ENCODE results near the gene ZNF808. TPM values are rescaled to one million over a fixed set of nuclear protein-coding genes. Genes with fewer than 3 reads are reported as not detected.
A peak's percentile ranks its signal among the peaks of the same experiment; 100 is the strongest.
"Not testable (repeated sequence)": the region's sequence is repeated elsewhere in the genome, so short reads cannot be mapped to it uniquely, and the experiment has no call there.

Gene ZNF808
- total and polyA plus RNA-seq, 7 experiments from 2014 or later, result 5.8 to 52.4 (median 26.1) TPM

DNA sequence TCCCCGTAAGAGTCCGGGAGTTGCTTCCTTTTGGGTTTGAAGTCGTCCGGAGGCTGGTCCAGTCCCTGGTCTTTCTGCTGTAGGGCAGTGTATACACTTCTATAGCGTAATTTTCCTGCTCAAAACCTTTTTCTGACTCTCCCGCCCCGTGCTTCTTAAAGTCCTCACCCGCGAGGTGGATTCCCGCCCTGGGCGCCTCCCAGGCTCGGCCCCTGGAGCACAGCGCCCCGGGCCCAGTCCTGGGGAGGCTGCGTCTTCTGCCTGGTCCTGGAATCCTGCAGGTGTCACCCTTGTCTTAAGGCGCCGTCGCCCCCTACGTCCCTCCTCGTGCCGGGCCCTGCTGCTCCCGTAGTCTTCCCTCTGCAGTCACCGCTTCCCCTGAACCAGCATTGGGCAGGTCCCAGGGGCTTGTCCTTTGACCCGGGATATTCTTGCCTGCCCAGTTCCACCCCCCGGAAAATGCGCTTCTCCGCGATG is 34.4 kb upstream of the ZNF808 start:
- no peak overlapping the region for H3K27ac ChIP-seq (ENCODE audit: low read depth, low read length)
- peak overlapping the region in 1 of 10 donors; percentile 45 for H3K4me3 Mint-ChIP-seq
- no peaks in the 10 kb centered on the region for H3K36me3 ChIP-seq (ENCODE audit: control insufficient read depth in 2 of 3, insufficient read depth in 3 of 3, low read length in 3 of 3)
- H3K4me3 ChIP-seq (ENCODE audit: low read length), result no peak overlapping the region
- peaks cover 0 to 44% (median 0%) of the 10 kb centered on the region in 3 experiments for H3K9me3 ChIP-seq (ENCODE audit: control insufficient read depth in 2 of 3, low read length in 3 of 3)
- H3K27me3 Mint-ChIP-seq, result peaks cover 0 to 11% (median 7%) of the 10 kb centered on the region in 5 donors
- H3K4me1 ChIP-seq (ENCODE audit: control insufficient read depth in 2 of 2, insufficient read depth in 2 of 2, low read length in 2 of 2), result no peaks in the 10 kb centered on the region
- CTCF ChIA-PET, result no interaction called here
- DNase-seq (no peak), ATAC-seq (no peak)
- H3K27ac Mint-ChIP-seq, result no peak overlapping the region
- POLR2A ChIA-PET, result no interaction called here
- intact Hi-C loops (cut with micrococcal nuclease), result no loop called here
- H3K4me1 Mint-ChIP-seq, result peaks cover 0 to 3% (median 0%) of the 10 kb centered on the region in 7 donors
- peaks cover 10 to 93% (median 61%) of the 10 kb centered on the region in 11 donors for H3K9me3 Mint-ChIP-seq
- no peaks in the 10 kb centered on the region for H3K27me3 ChIP-seq (ENCODE audit: control insufficient read depth in 2 of 2, insufficient read depth in 2 of 2, low read length in 2 of 2)
- H3K36me3 Mint-ChIP-seq, result peaks cover 5 to 28% (median 15%) of the 10 kb centered on the region in 5 donors

DNA sequence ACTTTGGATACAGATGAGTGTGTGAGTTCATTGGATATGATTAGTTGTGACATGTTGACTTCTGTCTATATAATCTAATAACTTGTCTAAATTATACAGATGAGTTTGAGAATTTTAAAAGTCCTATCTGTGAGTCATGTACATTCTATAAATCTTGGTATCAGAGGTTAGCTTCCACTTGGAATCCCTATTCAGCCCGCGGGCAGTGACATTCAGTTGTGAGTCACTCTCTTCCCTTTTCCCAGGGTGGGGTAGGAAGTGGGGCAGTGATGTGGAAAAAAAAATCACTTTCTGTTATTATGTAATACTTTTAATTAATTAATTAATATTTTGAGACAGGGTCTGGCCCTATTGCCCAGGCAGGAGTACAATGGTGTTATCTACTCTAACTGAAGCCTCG is 33.0 kb upstream of the ZNF808 start:
- Histone ChIP-seq H3K4me3 (ENCODE audit: low read length) (no peak overlapping the region), H3K4me1 (ENCODE audit: control insufficient read depth in 2 of 2, insufficient read depth in 2 of 2, low read length in 2 of 2) (no peaks in the 10 kb centered on the region), H3K36me3 (ENCODE audit: control insufficient read depth in 2 of 3, insufficient read depth in 3 of 3, low read length in 3 of 3) (no peaks in the 10 kb centered on the region), H3K27me3 (ENCODE audit: control insufficient read depth in 2 of 2, insufficient read depth in 2 of 2, low read length in 2 of 2) (no peaks in the 10 kb centered on the region), H3K27ac (ENCODE audit: low read depth, low read length) (no peak overlapping the region), H3K9me3 (ENCODE audit: control insufficient read depth in 2 of 3, low read length in 3 of 3) (peaks cover 0 to 47% (median 0%) of the 10 kb centered on the region in 3 experiments)
- Mint-ChIP-seq H3K36me3 (peaks cover 5 to 33% (median 20%) of the 10 kb centered on the region in 5 donors), H3K4me3 (no peak overlapping the region), H3K27me3 (peaks cover 0 to 11% (median 7%) of the 10 kb centered on the region in 5 donors), H3K27ac (no peak overlapping the region), H3K9me3 (peaks cover 10 to 95% (median 66%) of the 10 kb centered on the region in 11 donors), H3K4me1 (peaks cover 0 to 3% (median 0%) of the 10 kb centered on the region in 7 donors)
- CTCF ChIA-PET, result no interaction called here
- DNase-seq, result no peak
- no peak for ATAC-seq
- intact Hi-C loops (cut with micrococcal nuclease), result no loop called here
- POLR2A ChIA-PET, result interaction anchor here (0.6 kb wide), 1 partner anchor 259 kb away, joined by 4 read pairs; no protein-coding TSS in a partner anchor

DNA sequence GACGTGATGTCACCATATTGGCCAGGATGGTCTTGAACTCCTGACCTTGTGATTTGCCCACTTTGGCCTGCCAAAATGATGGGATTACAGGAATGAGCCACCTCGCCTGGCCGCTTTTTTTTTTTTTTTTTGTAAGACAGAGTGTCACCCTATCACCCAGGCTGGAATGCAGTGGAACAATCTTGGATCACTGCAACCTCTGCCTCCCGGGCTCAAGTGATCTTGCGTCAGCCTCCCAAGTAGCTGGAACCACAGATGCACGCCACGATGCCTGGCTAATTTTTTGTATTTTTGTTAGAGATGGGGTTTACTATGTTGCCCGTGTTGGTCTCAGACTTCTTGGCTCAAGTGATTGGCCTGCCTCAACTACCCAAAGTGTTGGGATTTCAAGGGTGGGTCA is 28.9 kb upstream of the ZNF808 start:
- Histone ChIP-seq H3K4me3 (ENCODE audit: low read length) (no peak overlapping the region), H3K27ac (ENCODE audit: low read depth, low read length) (no peak overlapping the region), H3K27me3 (ENCODE audit: control insufficient read depth in 2 of 2, insufficient read depth in 2 of 2, low read length in 2 of 2) (no peaks in the 10 kb centered on the region), H3K36me3 (ENCODE audit: control insufficient read depth in 2 of 3, insufficient read depth in 3 of 3, low read length in 3 of 3) (peaks cover 0 to 5% (median 0%) of the 10 kb centered on the region in 3 experiments), H3K4me1 (ENCODE audit: control insufficient read depth in 2 of 2, insufficient read depth in 2 of 2, low read length in 2 of 2) (no peaks in the 10 kb centered on the region), H3K9me3 (ENCODE audit: control insufficient read depth in 2 of 3, low read length in 3 of 3) (peaks cover 0 to 51% (median 0%) of the 10 kb centered on the region in 3 experiments)
- peaks cover 10 to 97% (median 67%) of the 10 kb centered on the region in 11 donors for H3K9me3 Mint-ChIP-seq
- no peak for ATAC-seq
- ChIA-PET POLR2A (no interaction called here), CTCF (no interaction called here)
- no peak for DNase-seq
- H3K4me3 Mint-ChIP-seq, result no peak overlapping the region
- intact Hi-C loops (cut with micrococcal nuclease), result no loop called here
- H3K4me1 Mint-ChIP-seq, result no peaks in the 10 kb centered on the region
- H3K27ac Mint-ChIP-seq, result no peak overlapping the region
- peaks cover 5 to 46% (median 31%) of the 10 kb centered on the region in 5 donors for H3K36me3 Mint-ChIP-seq
- H3K27me3 Mint-ChIP-seq, result peaks cover 0 to 7% (median 2%) of the 10 kb centered on the region in 5 donors

DNA sequence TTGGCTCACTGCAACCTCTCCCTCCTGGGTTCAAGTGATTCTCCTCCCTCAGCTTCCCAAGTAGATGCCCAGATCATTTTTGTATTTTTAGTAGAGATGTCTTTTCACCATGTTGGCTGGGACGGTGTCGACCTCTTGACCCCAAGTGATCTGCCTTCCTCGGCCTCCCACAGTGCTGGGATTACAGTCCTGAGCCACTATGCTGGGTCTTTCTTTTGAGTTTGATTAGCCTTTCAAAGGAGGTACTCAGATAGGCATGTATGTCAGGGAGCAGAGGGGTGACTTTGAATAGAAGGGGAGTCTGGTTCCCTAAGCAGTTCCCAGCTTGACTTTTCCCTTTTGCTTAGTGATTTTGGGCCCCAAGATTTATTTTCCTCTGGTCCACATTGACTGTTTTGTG is 27.0 kb upstream of the ZNF808 start:
- H3K27me3 Mint-ChIP-seq; H3K27me3 ChIP-seq (ENCODE audit: control insufficient read depth in 2 of 2, insufficient read depth in 2 of 2, low read length in 2 of 2); H3K4me3 ChIP-seq (ENCODE audit: low read length); H3K4me1 ChIP-seq (ENCODE audit: control insufficient read depth in 2 of 2, insufficient read depth in 2 of 2, low read length in 2 of 2); intact Hi-C loops (cut with micrococcal nuclease); H3K4me1 Mint-ChIP-seq; H3K27ac Mint-ChIP-seq; H3K27ac ChIP-seq (ENCODE audit: low read depth, low read length); H3K4me3 Mint-ChIP-seq; CTCF ChIA-PET; ATAC-seq; DNase-seq; H3K36me3 ChIP-seq (ENCODE audit: control insufficient read depth in 2 of 3, insufficient read depth in 3 of 3, low read length in 3 of 3): not testable (repeated sequence)
- peaks cover 0 to 49% (median 0%) of the 10 kb centered on the region in 3 experiments for H3K9me3 ChIP-seq (ENCODE audit: control insufficient read depth in 2 of 3, low read length in 3 of 3)
- H3K9me3 Mint-ChIP-seq, result peaks cover 10 to 97% (median 62%) of the 10 kb centered on the region in 11 donors
- H3K36me3 Mint-ChIP-seq, result peaks cover 2 to 48% (median 27%) of the 10 kb centered on the region in 5 donors
- POLR2A ChIA-PET, result interaction anchor here (0.7 kb wide), 1 partner anchor 390 kb away, joined by 3 read pairs; no protein-coding TSS in a partner anchor

DNA sequence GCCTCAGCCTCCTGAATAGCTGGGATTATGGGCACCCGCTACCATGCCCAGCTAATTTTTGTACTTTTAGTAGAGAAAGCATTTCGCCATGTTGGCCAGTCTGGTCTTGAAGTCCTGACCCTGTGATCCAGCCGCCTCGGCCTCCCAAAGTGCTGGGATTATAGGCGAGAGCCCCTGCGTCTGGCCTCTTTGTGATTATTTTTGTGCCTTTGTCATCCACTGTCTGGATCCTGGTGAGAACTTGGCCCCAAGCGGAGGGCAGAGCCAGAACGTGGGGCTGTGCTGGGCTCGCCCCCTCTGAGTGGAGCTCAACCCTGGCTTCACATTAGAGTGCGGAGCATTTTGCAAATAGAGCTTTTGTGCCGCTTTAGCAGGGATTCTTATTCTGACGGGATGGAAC is 26.5 kb upstream of the ZNF808 start:
- ATAC-seq; H3K4me3 ChIP-seq (ENCODE audit: low read length); H3K27ac ChIP-seq (ENCODE audit: low read depth, low read length); H3K4me1 ChIP-seq (ENCODE audit: control insufficient read depth in 2 of 2, insufficient read depth in 2 of 2, low read length in 2 of 2); CTCF ChIA-PET; H3K27me3 ChIP-seq (ENCODE audit: control insufficient read depth in 2 of 2, insufficient read depth in 2 of 2, low read length in 2 of 2); H3K27ac Mint-ChIP-seq; intact Hi-C loops (cut with micrococcal nuclease); H3K4me1 Mint-ChIP-seq; H3K4me3 Mint-ChIP-seq; H3K27me3 Mint-ChIP-seq; H3K36me3 ChIP-seq (ENCODE audit: control insufficient read depth in 2 of 3, insufficient read depth in 3 of 3, low read length in 3 of 3); DNase-seq: not testable (repeated sequence)
- Mint-ChIP-seq H3K36me3 (peaks cover 2 to 46% (median 22%) of the 10 kb centered on the region in 5 donors), H3K9me3 (peaks cover 10 to 97% (median 62%) of the 10 kb centered on the region in 11 donors)
- POLR2A ChIA-PET, result interaction anchor here (0.7 kb wide), 1 partner anchor 390 kb away, joined by 3 read pairs; no protein-coding TSS in a partner anchor
- H3K9me3 ChIP-seq (ENCODE audit: control insufficient read depth in 2 of 3, low read length in 3 of 3), result peaks cover 0 to 52% (median 0%) of the 10 kb centered on the region in 3 experiments

DNA sequence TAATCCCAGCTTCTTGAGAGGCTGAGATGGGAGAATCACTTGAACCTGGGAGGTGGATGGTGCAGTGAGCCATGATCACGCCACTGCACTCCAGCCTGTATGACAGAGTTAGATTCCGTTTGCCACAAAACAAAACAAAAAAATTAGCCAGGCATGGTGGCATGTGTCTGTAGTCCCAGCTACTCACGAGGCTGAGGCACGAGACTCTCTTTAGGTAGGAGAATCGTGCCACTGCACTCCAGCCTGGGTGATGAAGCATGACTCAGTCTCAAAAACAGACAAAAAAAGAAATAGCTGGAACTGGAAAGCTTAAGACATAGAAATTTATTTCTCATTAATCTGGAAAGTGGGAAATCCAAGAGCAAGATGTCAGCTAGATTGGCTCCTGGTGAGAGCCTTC is 20.2 kb upstream of the ZNF808 start:
- Mint-ChIP-seq H3K4me3 (no peak overlapping the region), H3K36me3 (peaks cover 6 to 62% (median 28%) of the 10 kb centered on the region in 5 donors), H3K4me1 (peaks cover 0 to 1% (median 0%) of the 10 kb centered on the region in 7 donors), H3K9me3 (peaks cover 16 to 93% (median 62%) of the 10 kb centered on the region in 11 donors), H3K27ac (no peak overlapping the region), H3K27me3 (no peaks in the 10 kb centered on the region)
- ATAC-seq (no peak), DNase-seq (no peak)
- H3K27me3 ChIP-seq (ENCODE audit: control insufficient read depth in 2 of 2, insufficient read depth in 2 of 2, low read length in 2 of 2), result no peaks in the 10 kb centered on the region
- POLR2A ChIA-PET, result no interaction called here
- no peak overlapping the region for H3K4me3 ChIP-seq (ENCODE audit: low read length)
- H3K4me1 ChIP-seq (ENCODE audit: control insufficient read depth in 2 of 2, insufficient read depth in 2 of 2, low read length in 2 of 2), result no peaks in the 10 kb centered on the region
- peaks cover 0 to 5% (median 0%) of the 10 kb centered on the region in 3 experiments for H3K36me3 ChIP-seq (ENCODE audit: control insufficient read depth in 2 of 3, insufficient read depth in 3 of 3, low read length in 3 of 3)
- intact Hi-C loops (cut with micrococcal nuclease), result no loop called here
- peaks cover 0 to 32% (median 10%) of the 10 kb centered on the region in 3 experiments for H3K9me3 ChIP-seq (ENCODE audit: control insufficient read depth in 2 of 3, low read length in 3 of 3)
- H3K27ac ChIP-seq (ENCODE audit: low read depth, low read length), result no peak overlapping the region
- CTCF ChIA-PET, result no interaction called here

DNA sequence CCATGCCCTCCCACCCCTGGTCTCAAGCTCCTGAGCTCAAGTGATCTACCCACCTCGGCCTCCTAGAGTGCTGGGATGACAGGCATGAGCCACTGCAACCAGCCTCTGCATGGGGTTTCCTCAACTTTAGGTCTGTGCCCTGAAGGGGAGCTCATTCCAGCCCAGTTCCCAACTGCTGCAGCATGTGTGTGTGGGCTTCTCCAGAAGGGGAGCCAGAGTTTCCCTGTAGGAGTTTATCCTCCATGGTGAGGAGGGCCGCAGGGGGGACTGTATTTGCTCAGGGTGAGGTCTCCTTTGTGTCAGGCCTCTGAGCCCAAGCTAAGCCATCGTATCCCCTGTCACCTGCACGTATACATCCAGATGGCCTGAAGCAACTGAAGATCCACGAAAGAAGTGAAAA is 11.3 kb upstream of the ZNF808 start:
- H3K9me3 Mint-ChIP-seq, result peaks cover 30 to 100% (median 74%) of the 10 kb centered on the region in 11 donors
- H3K27me3 Mint-ChIP-seq, result peaks cover 0 to 20% (median 7%) of the 10 kb centered on the region in 5 donors
- Histone ChIP-seq H3K27me3 (ENCODE audit: control insufficient read depth in 2 of 2, insufficient read depth in 2 of 2, low read length in 2 of 2) (no peaks in the 10 kb centered on the region), H3K9me3 (ENCODE audit: control insufficient read depth in 2 of 3, low read length in 3 of 3) (peaks cover 0 to 54% (median 11%) of the 10 kb centered on the region in 3 experiments), H3K36me3 (ENCODE audit: control insufficient read depth in 2 of 3, insufficient read depth in 3 of 3, low read length in 3 of 3) (no peaks in the 10 kb centered on the region), H3K4me1 (ENCODE audit: control insufficient read depth in 2 of 2, insufficient read depth in 2 of 2, low read length in 2 of 2) (no peaks in the 10 kb centered on the region), H3K27ac (ENCODE audit: low read depth, low read length) (no peak overlapping the region), H3K4me3 (ENCODE audit: low read length) (no peak overlapping the region)
- DNase-seq, result no peak
- H3K36me3 Mint-ChIP-seq, result peaks cover 4 to 54% (median 41%) of the 10 kb centered on the region in 5 donors
- H3K27ac Mint-ChIP-seq, result no peak overlapping the region
- peaks cover 0 to 2% (median 0%) of the 10 kb centered on the region in 7 donors for H3K4me1 Mint-ChIP-seq
- CTCF ChIA-PET, result no interaction called here
- intact Hi-C loops (cut with micrococcal nuclease), result loop anchor here in 1 of 2 donors (5.0 kb wide), 1 partner anchor 331 kb away; no protein-coding TSS in a partner anchor
- no peak for ATAC-seq
- POLR2A ChIA-PET, result no interaction called here
- H3K4me3 Mint-ChIP-seq, result no peak overlapping the region

Data from naive thymus-derived CD4-positive, alpha-beta T cell (primary cell).